ENCODE results near the gene TCF12.

Gene TCF12

GRCh38 chr15:57185507-57186074 lies 267.1 kb downstream of the TCF12 start:
- no peak for DNase-seq

- DNase-seq = no peak
Measured at GRCh38 chr15:57189466-57189865, 271.0 kb downstream of the TCF12 start.

GRCh38 chr15:57190208-57190607 lies 271.8 kb downstream of the TCF12 start:
- no peak for DNase-seq

GRCh38 chr15:57193161-57193560 lies 274.7 kb downstream of the TCF12 start:
- DNase-seq = no peak

GRCh38 chr15:57195326-57195725 lies 276.9 kb downstream of the TCF12 start:
- DNase-seq = no peak

- DNase-seq = no peak
Measured at GRCh38 chr15:57196865-57197264, 278.4 kb downstream of the TCF12 start.

- DNase-seq = no peak
Measured at GRCh38 chr15:57198131-57198530, 279.7 kb downstream of the TCF12 start.

GRCh38 chr15:57198654-57199291 lies 280.3 kb downstream of the TCF12 start:
- no peak for DNase-seq

GRCh38 chr15:57201578-57201977 lies 283.1 kb downstream of the TCF12 start:
- DNase-seq = no peak

GRCh38 chr15:57203906-57204305 lies 285.5 kb downstream of the TCF12 start:
- DNase-seq = no peak

- no peak for DNase-seq
Measured at GRCh38 chr15:57205027-57205855, 286.8 kb downstream of the TCF12 start.

GRCh38 chr15:57205996-57206395 lies 287.6 kb downstream of the TCF12 start:
- DNase-seq = no peak

- no peak for DNase-seq
Measured at GRCh38 chr15:57213862-57214261, 295.4 kb downstream of the TCF12 start.

GRCh38 chr15:57215326-57215725 lies 296.9 kb downstream of the TCF12 start:
- no peak for DNase-seq

GRCh38 chr15:57215881-57216280 lies 297.4 kb downstream of the TCF12 start:
- no peak for DNase-seq

GRCh38 chr15:57216288-57216687 lies 297.8 kb downstream of the TCF12 start:
- DNase-seq = no peak

GRCh38 chr15:57217778-57218598 lies 299.5 kb downstream of the TCF12 start:
- no peak for DNase-seq

GRCh38 chr15:57218826-57219576 lies 300.6 kb downstream of the TCF12 start:
- DNase-seq = no peak

- DNase-seq = no peak
Measured at GRCh38 chr15:57220205-57220604, 301.8 kb downstream of the TCF12 start.

- DNase-seq = no peak
Measured at GRCh38 chr15:57221134-57221533, 302.7 kb downstream of the TCF12 start.

- DNase-seq = no peak
Measured at GRCh38 chr15:57223345-57223744, 304.9 kb downstream of the TCF12 start.

GRCh38 chr15:57223887-57224286 lies 305.4 kb downstream of the TCF12 start:
- no peak for DNase-seq
